Parathyroid adenoma (tissue), 2 donors: ENCODE results near the gene PIAS4.

Experiments used
- H2AFZ ChIP-seq: fragments of 300-600 bp; sonication (generic); one replicate; pipeline ENCODE4 v1.7.0; 2017; ENCODE audit warnings: antibody characterized with exemption, mild to moderate bottlenecking
- H3K27ac ChIP-seq: fragments of 300-600 bp; sonication (generic); one replicate; pipeline ENCODE4 v1.7.0; 2017
- H3K27me3 ChIP-seq: fragments of 300-600 bp; sonication (generic); one replicate; pipeline ENCODE4 v1.7.0; 2017; ENCODE audit warnings: low read length; ENCODE audit not compliant: control insufficient read depth, insufficient read depth
- H3K36me3 ChIP-seq: fragments of 300-600 bp; sonication (generic); one replicate; pipeline ENCODE4 v1.7.0; 2017; ENCODE audit warnings: low read length; ENCODE audit not compliant: control insufficient read depth, insufficient read depth
- H3K4me1 ChIP-seq: fragments of 300-600 bp; sonication (generic); one replicate; pipeline ENCODE4 v1.7.0; 2017; ENCODE audit warnings: control low read depth
- H3K4me2 ChIP-seq: fragments of 300-600 bp; sonication (generic); one replicate; pipeline ENCODE4 v1.7.0; 2017; ENCODE audit warnings: low read length
- H3K4me3 ChIP-seq: fragments of 300-600 bp; sonication (generic); one replicate; pipeline ENCODE4 v1.7.0; 2017; ENCODE audit warnings: low read depth, low read length
- H3K79me2 ChIP-seq: fragments of 300-600 bp; sonication (generic); one replicate; pipeline ENCODE4 v1.7.0; 2017; ENCODE audit warnings: control low read depth
- H3K9ac ChIP-seq: fragments of 300-600 bp; sonication (generic); one replicate; pipeline ENCODE4 v1.7.0; 2017; ENCODE audit warnings: mild to moderate bottlenecking
- H3K9me3 ChIP-seq: fragments of 300-600 bp; sonication (generic); one replicate; pipeline ENCODE4 v1.7.0; 2017; ENCODE audit warnings: low read length; ENCODE audit not compliant: control insufficient read depth
- CTCF ChIP-seq: fragments of 300-600 bp; sonication (generic); IDR thresholded peaks from one replicate; pipeline ENCODE4 v1.7.0; 2017; ENCODE audit warnings: antibody characterized with exemption, mild to moderate bottlenecking
- donor health status: primary hyperparathyroidism.

The PIAS4 gene

GRCh38 chr19:4083677-4084546, 76.4 kb downstream of the PIAS4 start:
- no peak overlapping the region for H2AFZ ChIP-seq
- H3K4me3 ChIP-seq = no peak overlapping the region
- H3K27ac ChIP-seq = no peak overlapping the region
- H3K27me3 ChIP-seq = no peaks in the 10 kb centered on the region
- H3K4me2 ChIP-seq = no peak overlapping the region
- no peaks in the 10 kb centered on the region for H3K9me3 ChIP-seq
- H3K4me1 ChIP-seq = no peaks in the 10 kb centered on the region
- TF ChIP-seq CTCF = no peak
- no peaks in the 10 kb centered on the region for H3K36me3 ChIP-seq
- no peaks in the 10 kb centered on the region for H3K79me2 ChIP-seq
- H3K9ac ChIP-seq = no peak overlapping the region

GRCh38 chr19:4084547-4084877, 77.0 kb downstream of the PIAS4 start:
- no peak overlapping the region for H3K4me3 ChIP-seq
- no peak overlapping the region for H3K9ac ChIP-seq
- no peaks in the 10 kb centered on the region for H3K79me2 ChIP-seq
- no peak overlapping the region for H3K4me2 ChIP-seq
- no peak overlapping the region for H3K27ac ChIP-seq
- H2AFZ ChIP-seq = no peak overlapping the region
- TF ChIP-seq CTCF = no peak
- no peaks in the 10 kb centered on the region for H3K9me3 ChIP-seq
- no peaks in the 10 kb centered on the region for H3K4me1 ChIP-seq
- H3K36me3 ChIP-seq = no peaks in the 10 kb centered on the region
- H3K27me3 ChIP-seq = no peaks in the 10 kb centered on the region

- H3K4me1 ChIP-seq = no peaks in the 10 kb centered on the region
- no peak for TF ChIP-seq CTCF
- no peaks in the 10 kb centered on the region for H3K36me3 ChIP-seq
- no peak overlapping the region for H3K27ac ChIP-seq
- no peak overlapping the region for H3K9ac ChIP-seq
- no peaks in the 10 kb centered on the region for H3K27me3 ChIP-seq
- no peaks in the 10 kb centered on the region for H3K9me3 ChIP-seq
- no peak overlapping the region for H2AFZ ChIP-seq
- no peaks in the 10 kb centered on the region for H3K79me2 ChIP-seq
- no peak overlapping the region for H3K4me2 ChIP-seq
- no peak overlapping the region for H3K4me3 ChIP-seq
These were observed 78.9 kb downstream of the PIAS4 start for GRCh38 chr19:4086411-4086867.

- Histone ChIP-seq H3K36me3 (no peaks in the 10 kb centered on the region), H3K4me3 (no peak overlapping the region), H2AFZ (no peak overlapping the region), H3K4me1 (no peaks in the 10 kb centered on the region), H3K79me2 (no peaks in the 10 kb centered on the region), H3K4me2 (no peak overlapping the region), H3K27ac (no peak overlapping the region), H3K9me3 (no peaks in the 10 kb centered on the region), H3K27me3 (no peaks in the 10 kb centered on the region), H3K9ac (no peak overlapping the region)
- no peak for TF ChIP-seq CTCF
These were observed 80.5 kb downstream of the PIAS4 start for GRCh38 chr19:4087787-4088679.
